NCI-H748 (cell line): Measurements from ENCODE around the gene CDCP1.

Source experiments
- DNase-seq: peaks from one replicate; lab custom pipeline; 2025; ENCODE audit not compliant: unreplicated experiment; lab: John Stamatoyannopoulos, UW

CDCP1 gene

DNA sequence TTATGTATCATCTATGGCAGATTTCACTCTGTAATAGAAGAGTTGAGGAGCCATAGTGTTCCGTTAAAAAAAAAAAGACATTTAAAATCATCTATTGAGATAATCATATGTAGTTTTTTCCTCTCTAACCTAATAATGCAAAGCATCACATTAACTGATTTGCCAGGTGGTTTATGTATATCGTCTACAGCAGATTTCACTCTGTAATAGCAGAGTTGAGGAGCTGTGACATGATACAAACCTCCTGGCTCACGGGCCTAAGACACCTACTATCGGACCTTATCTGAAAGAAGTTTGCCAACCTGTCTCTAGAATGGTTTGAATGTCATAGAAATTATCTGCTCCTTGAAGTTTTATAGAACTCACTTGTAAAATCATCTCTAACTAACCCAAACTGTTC, 29.8 kb downstream of the CDCP1 start:
- no peak for DNase-seq

DNA sequence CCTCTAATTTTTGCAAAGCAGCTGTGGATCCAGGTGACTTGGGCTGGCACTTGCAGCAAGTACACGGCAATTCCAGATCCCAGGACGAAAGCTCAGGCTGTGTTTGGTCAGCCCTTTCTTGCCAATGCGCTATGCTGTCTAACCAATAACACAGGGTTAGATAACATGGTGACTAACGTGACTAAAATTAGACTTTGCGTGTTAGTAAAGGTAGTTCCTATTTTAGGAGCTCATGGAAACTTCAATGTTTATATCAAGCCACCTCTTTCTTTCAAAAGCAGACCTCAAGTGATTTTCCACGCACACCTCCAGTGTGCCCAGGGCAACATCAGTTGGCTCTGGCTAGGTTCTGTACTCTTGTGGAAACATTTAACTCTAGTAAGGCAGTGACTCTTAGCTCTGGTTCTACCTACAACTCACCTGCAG, 32.5 kb downstream of the CDCP1 start:
- no peak for DNase-seq

DNA sequence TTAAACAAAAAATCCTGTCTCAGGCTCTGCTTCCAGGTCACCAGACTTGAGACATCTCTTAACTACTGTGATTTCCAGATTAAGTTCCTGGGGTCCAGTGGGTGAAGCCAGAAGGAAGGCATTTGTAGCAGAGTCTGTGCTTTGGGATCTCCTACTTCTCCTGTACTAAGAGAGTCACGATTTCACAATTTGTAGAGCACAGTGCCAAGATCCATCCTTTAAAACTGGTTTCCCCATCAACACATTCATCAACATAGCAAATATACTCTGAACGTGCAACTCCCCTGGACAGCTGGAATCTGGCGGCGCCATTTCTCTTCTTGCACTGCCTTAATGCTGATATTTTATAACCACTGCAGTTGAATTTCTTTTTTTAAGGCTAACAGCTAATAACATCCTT, 33.2 kb downstream of the CDCP1 start:
- DNase-seq: no peak

DNA sequence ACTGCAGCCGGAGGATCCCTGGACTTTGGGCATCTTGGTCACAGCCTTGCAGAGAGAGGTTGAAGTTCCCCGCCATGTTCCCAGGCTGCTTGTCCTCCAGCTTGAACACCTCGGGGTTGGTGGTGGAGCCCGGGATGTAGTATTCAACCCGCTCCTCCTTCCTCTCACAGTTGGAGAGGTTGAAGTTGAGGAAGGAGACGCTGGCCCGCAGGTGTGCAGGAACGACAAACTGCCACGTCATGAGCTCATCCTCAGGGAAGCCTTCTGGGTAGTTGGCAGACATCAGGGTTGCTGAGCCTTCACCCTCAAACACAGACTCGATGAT, 35.7 kb downstream of the CDCP1 start:
- no peak for DNase-seq

DNA sequence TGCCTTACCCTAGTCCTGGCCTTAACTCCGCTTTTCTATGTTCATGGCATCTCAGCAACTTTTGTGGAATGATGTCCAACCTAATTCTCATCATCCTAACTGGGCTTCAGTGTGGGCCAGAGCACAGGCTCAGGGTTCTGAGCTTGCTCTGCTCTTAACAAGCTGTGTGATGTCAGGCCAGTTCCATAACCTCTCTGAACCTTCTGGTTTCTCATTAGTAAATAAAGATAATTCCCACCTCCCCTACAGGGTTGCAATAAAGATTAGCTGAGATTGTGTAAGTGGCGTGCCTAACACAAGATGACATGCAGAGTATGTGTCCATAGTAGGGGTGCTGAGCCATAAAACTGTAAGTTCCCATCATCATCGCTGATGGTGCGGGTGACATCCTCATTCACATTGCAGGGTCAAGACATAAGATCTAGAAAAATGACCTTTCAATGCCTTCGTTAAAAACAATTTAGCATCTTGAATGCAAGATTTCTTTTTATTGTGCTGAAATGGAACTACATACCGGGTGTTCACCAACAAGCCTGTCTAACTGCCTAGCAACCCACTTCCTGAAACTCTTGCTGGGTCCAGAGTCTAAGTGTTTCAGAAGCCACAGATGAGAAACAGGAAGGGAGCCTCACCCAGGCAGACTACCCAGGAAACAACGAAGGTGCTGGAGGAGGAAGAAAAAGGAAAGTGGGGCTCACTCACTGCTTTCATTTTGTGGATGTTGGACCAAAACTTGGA, 36.2 kb downstream of the CDCP1 start:
- DNase-seq: no peak

DNA sequence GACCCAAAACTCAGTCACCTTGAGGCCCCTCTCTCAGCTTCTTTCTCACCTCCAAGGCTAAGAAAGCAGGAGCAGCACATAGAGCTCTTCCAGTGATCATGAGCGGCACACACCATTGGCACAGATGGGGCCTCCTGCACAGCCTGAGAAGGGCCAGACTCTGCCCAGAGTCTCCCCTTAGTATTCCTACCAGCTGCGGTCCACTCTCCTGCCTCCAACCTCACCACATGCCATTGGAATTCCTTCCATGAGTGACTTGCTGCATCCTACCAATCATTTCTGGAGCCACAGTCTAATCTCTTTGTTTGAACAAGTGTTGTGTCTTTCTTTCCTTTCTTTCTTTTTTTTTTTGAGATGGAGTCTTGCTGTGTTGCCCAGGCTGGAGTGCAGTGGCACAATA, 39.3 kb downstream of the CDCP1 start:
- DNase-seq: no peak

DNA sequence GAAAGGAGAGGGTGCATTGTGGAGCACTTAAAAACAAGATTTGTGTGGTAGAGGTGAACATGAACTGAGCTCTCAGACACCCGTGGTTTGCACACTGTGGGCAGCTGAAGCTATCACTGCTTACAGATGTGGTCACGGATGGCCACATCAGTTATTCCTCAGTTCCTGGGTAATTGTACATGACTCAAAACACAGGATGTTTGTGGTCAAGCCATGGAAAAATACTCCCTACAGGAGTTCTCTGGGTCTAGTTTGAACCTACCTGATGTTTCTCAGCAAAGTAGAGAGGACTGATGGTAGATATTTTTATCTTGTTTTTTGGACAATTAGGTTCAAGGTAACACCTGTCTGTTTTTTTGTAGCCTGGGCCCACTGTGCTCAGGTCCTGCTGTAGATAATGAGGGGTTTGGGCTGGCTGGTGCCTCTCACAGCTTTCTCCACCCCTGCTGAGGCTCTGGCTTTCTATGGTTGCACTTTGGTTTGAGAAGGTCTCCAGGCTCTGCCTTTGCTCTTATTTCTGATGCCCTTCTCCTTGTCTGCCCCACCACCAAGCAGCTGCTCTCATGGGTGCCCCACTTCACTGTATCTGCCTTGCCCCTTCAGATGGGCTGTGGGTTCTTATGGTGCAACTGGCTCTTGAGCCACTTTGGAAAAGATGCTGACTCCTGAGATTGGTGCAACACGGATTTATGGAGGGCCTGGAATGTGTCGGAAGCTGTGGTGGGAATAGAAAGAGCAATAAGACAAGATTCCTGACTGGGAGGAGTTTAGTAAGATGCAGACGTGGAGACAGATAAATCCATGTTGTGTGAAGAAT, 40.1 kb downstream of the CDCP1 start:
- no peak for DNase-seq

DNA sequence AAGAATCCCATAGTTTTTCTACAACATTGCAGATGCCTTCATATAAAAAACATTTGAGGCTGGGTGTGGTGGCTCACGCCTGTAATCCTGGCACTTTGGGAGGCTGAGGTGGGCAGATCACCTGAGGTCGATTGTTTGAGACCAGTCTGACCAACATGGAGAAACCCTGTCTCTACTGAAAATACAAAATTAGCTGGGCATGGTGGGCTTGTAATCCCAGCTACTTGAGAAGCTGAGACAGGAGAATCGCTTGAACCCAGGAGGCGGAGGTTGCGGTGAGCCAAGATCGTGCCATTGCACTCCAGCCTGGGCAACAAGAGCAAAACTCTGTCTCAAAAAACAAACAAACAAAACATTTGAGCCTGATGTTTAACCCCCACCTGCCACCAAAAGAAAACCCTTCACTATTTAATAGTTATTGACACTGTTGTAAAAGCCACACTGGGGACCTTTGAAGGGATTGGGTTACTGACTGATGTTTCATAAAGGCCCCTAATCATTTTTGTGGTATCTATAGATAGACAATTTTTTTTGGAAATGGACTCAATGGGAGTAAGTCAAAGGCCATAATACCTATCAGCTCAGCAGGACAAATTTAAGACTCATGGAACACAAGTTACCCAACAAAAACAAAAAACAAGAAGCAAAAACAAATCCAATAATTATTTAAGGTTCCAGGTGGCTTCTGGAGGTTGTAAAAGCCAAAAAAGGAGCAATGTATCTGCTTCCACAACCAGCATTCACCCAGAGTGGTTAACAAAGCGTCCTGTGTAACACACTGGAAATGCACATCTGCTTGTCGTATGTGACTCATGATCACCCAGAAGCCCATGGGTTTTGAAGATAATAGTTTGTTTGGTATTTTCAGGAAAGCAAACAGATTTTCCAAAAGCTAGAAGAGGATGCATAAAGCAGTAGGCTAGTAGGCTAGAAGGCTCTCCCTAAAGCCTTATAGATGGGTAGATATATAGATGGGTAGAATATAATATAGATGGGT, 41.2 kb downstream of the CDCP1 start:
- DNase-seq: no peak

DNA sequence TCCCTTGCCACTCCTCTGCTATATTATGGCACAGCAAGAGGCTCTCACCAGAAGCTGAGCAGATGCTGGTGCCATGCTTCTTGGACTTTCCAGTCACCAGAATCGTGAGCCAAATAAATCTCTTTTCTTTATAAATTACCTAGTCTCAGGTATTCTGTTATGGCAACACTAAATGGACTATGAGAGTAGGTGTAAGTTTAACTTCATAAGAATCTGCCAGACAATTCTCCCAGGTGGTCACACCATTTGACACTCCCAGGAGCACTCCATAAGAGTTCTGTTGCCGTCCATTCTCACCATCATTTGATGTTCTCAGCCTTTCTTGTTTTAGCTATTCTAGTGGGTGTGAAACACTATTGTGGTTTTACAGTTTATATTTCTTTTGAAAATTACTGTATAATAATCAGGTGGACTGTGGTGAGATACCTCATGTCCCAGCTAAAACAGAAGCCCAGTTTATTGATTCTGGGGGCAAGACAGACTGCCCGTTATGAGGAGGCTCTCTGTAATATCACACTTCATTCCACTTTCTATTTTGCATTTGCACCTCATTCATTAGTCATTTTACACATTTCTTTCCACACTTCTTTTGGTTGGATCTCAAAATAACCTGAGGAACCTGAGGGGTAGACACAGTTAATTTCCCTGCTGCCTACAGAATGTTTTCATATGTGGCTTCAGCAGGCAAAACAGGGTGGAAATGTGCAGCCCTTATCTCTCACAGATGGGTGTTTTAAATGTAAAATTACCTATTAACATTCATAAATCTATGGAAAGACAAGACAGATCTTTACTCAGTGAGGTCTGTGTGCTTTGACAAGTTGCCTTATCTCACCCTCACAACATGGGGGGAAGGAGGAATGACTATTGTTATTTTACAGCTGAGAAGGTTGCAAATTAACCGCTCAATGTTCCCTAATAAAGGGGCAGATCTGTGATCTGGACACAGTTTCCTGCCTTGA, 42.1 kb downstream of the CDCP1 start:
- DNase-seq: no peak

DNA sequence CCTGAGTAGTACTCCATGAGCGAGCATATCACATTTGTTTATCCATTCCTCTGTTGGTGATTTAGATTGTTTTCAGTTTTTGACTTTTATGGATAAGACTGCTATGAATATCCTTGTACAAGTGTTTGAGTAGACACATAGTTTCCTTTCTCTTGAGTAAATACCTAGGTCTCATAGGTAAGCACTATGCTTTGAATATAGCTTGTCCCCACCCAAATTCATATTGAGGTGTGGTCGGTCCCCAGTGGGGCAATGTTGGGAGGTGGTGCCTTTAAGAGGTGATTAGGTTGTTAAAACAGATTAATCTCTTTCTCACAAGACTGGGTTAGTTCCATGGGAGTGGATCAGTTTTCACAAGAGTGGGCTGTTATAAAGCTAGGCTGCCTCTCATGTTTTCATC, 42.8 kb downstream of the CDCP1 start:
- DNase-seq: no peak

DNA sequence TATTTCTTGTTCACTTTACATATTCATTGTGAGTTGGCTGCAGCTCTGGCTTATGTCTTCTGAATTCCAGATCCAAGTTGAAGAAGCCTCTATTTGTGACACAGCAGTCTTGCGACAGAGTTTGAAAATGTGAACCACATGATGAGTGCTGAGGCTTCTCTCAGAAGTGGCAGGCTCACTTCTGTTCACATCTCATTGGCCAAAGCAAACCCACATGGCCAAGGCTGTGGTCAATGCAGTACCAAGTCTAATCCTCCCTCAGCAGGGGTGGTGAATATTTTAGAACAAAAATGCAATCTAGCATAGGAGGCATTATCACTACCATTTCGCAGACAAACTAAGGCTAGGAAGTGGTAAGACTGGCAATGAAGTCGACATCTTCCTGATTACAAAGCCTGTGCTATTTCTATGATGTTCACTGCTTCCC, 45.2 kb downstream of the CDCP1 start:
- no peak for DNase-seq

DNA sequence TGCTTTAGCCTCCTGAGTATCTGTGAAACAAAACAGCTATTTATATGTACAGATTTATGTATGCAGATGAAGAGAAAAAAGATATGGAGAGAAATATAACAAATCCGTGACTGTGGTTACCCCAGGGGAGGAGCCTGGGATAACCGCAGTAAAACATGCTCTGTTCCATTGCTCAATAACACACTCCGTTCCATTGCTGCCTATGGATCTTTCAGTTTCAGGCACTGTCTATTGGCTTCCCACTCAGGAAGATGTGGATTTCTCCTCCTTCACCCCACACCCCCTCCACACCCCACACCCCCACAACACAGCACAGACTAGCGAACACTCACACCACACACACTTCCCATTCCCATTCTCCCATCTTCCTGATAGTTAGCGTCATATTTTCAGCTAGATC, 47.9 kb downstream of the CDCP1 start:
- no peak for DNase-seq

DNA sequence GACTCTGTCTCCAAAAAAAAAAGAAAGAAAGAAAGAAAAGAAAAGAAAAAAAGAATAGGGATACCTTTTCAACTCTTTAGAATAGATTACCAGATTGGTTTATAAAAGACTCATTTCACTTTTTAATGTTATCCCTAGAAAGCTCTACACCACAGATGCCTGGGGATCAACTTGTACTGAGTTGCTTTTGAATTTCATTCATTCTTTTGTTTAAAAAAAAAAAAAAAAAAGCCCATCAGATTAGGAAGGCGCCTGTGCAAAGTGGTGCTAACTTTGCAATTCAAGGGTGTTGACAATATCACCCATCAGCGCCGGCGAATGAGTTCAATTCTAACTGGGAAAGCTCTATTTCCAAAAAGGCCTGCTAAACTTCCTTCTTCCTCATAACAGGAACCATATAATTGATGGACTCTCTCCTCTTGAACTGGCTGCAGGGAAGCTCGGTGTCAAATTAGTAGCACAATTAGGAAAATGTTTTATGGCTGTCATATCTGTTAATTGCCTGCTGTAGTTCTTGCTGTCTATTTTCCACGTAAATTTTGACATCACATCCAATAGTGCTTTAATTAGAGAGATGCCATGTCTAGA, 48.8 kb downstream of the CDCP1 start:
- DNase-seq: no peak

DNA sequence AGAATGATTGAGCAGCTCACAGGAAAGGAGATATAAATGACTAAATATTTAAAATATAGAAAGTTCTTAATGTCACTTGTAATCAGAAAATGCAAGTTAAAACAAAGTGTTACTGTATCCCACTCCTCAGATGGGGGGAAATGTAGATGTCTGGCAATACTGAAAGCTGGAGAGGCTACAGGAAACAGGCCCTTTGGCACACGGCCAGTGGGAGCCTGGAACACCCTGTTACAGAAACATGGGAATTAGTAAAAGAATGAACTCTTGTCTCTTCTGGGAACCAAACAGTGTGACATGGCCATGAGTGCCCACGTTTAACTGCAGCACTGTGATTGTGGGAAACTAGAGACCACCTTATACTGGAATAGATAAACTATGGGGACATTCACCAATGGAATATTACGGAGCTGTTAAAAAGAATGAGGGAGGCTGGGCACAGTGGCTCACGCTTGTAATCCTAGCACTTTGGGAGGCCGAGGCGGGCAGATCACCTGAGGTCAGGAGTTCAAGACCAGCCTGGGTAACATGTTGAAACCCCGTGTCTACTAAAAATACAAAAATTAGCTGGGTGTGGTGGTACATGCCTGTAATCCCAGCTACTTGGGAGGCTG, 50.2 kb downstream of the CDCP1 start:
- no peak for DNase-seq

DNA sequence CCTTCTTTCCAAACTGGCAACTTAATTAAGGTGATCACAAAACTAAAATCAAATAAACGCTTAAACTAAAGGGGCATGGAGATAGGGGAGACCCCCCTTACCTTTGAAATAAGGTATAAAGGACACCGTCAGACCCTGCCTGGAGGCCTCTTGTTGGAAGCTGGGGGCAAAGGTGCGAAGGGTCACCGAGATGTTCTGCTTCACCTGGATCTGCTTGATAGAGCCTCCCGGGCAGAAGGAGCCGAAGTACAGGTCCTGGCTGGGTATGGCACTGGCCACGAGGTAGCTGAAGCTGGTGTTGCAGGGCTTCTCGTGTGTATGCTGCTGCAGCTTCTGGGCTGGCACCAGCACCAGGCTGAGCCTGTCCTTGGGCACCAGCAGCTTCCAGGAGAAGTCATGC, 53.0 kb downstream of the CDCP1 start:
- DNase-seq: no peak

DNA sequence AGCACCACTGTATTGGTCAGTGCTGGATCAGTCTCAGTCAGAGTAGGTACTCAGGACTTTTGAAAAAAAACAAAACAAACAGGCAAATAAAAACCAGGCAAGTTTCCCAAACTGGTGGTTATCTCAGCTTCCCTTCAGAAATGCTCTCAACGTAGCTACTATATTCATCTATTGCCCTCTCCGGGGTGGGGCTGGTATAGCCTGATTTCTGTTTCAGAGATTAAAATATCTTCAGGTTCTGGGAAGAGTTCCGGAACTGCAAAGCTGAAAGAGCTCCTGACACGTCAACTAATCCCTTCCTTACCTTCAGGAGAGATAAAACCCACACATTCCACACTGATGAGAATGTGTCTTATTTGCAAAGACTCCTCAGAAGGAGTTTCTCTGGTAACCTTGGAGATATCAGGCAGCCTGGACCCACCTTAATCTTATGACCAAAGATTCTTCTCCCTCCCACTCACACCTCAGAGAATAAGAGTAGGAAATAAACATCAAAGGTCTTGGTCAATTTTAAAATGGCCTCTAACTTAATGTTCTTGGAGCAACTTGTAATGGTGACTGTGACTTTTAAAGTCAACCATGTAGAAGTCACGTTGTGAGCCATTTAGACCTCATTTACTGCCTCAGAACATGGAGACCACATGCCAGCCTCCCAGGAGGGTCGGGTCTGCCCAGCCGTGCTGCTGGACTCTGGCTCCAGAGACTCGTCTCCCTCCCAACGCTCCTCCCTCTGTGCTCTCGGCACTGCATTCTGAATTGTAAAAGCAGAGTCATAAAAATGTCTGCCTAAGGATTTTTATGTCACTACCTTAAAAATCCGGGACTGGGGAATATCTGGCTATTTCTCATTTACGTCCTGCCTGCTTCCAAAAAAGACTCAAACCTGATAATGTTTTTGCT, 53.8 kb downstream of the CDCP1 start:
- no peak for DNase-seq

DNA sequence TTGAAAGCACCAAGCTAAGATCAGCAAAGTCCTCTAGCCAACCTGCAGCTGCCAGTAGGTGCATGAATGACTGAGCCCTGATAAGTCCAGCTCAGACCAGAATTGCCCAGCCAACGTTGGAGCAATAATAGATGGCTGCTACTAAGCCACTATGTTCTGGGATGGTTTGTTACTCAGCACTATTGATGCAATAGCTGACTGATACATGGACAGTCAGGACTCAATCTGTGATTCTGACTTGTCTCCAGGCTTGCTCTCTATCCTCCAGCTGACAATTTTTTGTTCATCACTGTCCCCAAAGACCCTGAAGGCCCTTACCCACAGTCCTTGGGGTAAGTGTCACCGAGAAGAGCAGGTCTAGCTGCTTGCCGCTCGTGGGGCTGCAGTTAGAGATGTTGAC, 55.3 kb downstream of the CDCP1 start:
- no peak for DNase-seq

DNA sequence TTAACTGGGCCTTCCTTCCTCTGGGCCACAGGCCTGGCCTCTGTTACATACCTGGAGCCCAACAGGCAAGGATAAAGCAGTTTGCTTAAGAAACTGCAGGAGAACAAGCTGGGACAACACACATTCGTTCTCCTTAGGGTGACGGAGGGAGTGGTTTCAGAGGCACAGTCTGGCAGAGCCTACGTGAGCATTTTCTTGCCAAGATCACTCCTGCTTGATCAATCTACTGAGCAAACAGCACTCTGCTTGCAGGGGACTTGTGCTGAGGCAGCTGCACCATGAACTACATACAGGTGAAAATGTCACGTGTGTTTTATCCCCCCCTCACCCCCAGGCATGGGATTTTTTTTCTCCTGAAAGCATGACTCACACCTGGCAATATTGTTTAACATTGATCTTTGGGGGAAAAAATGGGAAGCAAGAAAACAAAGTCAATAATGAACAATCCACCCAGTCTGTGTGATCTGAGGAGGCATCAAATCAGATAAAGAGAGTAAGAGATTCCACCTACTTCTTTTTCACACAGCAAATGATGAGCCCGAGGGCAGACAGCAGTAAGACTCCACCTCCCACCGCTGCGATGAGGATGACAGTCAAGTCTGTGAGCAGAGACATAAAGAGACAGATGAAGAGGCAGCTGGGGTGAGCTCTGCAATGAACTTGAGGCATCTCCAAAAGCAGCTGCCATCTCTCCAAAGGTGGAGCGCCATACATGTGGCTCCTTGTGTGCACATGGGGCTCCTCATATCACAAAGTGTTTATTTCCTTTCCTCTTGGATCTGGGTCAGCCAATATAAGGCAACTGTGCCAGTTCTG, 57.4 kb downstream of the CDCP1 start:
- no peak for DNase-seq
